Naive thymus-derived CD4-positive, alpha-beta T cell (primary cell): ENCODE results near the gene PRKCA. TPM values are rescaled to one million over a fixed set of nuclear protein-coding genes. Genes with fewer than 3 reads are reported as not detected.
A peak's percentile ranks its signal among the peaks of the same experiment; 100 is the strongest.

Experiments
- ATAC-seq: fragments of 150-1000 bp; cut with Tn5 transposase; 2 replicates; pipeline ENCODE4 v1.10.0; 2021; ENCODE audit warnings: mild to moderate bottlenecking, moderate library complexity
- CTCF ChIA-PET: fragments of 350-600 bp; sonication (Branson Sonifier 250); formaldehyde crosslinking; loops from one replicate; lab custom pipeline; 2021; ENCODE audit warnings: antibody characterized with exemption; lab: Charles Lee
- POLR2A ChIA-PET: fragments of 350-600 bp; sonication (Branson Sonifier 250); formaldehyde crosslinking; loops from one replicate; lab custom pipeline; 2021; ENCODE audit warnings: antibody characterized with exemption, inconsistent platforms; lab: Charles Lee
- DNase-seq, 9 donors: peaks; one replicate each; pipeline versions ENCODE4 v3.0.0 to v3.0.0-alpha.2; 2020 to 2022; ENCODE audit warnings: mixed read lengths in 1 of 9
- H3K27ac ChIP-seq: one replicate; pipeline ENCODE4 v1.7.0; 2013; ENCODE audit warnings: mild to moderate bottlenecking, low read depth, low read length, moderate library complexity
- H3K27me3 ChIP-seq, 2 donors: one replicate each; pipeline ENCODE4 v1.7.0; 2013; ENCODE audit warnings: low read length in 2 of 2, mild to moderate bottlenecking in 2 of 2, moderate library complexity in 2 of 2; ENCODE audit not compliant: control insufficient read depth in 2 of 2, insufficient read depth in 2 of 2
- H3K36me3 ChIP-seq, 3 experiments: 1 replicate in 2 of 3; 2 replicates in 1 of 3; pipeline ENCODE4 v1.7.0; 2013; ENCODE audit warnings: low read length in 3 of 3, mild to moderate bottlenecking in 3 of 3, moderate library complexity in 1 of 3; ENCODE audit not compliant: insufficient read depth in 3 of 3, control insufficient read depth in 2 of 3
- H3K4me1 ChIP-seq, 2 donors: one replicate each; pipeline ENCODE4 v1.7.0; 2013; ENCODE audit warnings: low read length in 2 of 2, mild to moderate bottlenecking in 2 of 2, moderate library complexity in 1 of 2; ENCODE audit not compliant: control insufficient read depth in 2 of 2, insufficient read depth in 2 of 2
- H3K4me3 ChIP-seq: 2 replicates; pipeline ENCODE4 v1.7.0; 2013; ENCODE audit warnings: mild to moderate bottlenecking, low read length
- H3K9me3 ChIP-seq, 3 experiments: 1 replicate in 2 of 3; 2 replicates in 1 of 3; pipeline ENCODE4 v1.7.0; 2013; ENCODE audit warnings: low read length in 3 of 3; ENCODE audit not compliant: control insufficient read depth in 2 of 3
- H3K27ac Mint-ChIP-seq, 9 donors: one replicate each; pipeline ENCODE4 v1.8.0; 2020 to 2022; ENCODE audit warnings: mixed read lengths in 9 of 9, mild to moderate bottlenecking in 8 of 9, moderate library complexity in 5 of 9, inconsistent platforms in 2 of 9
- H3K27me3 Mint-ChIP-seq, 5 donors: one replicate each; pipeline ENCODE4 v1.8.0; 2021 to 2022; ENCODE audit warnings: mixed read lengths in 5 of 5, mild to moderate bottlenecking in 1 of 5
- H3K36me3 Mint-ChIP-seq, 5 donors: one replicate each; pipeline ENCODE4 v1.8.0; 2020 to 2022; ENCODE audit warnings: mixed read lengths in 5 of 5, mild to moderate bottlenecking in 3 of 5, inconsistent platforms in 1 of 5
- H3K4me1 Mint-ChIP-seq, 7 donors: one replicate each; pipeline ENCODE4 v1.8.0; 2020 to 2022; ENCODE audit warnings: mixed read lengths in 7 of 7, mild to moderate bottlenecking in 3 of 7, inconsistent platforms in 1 of 7
- H3K4me3 Mint-ChIP-seq, 10 donors: one replicate each; pipeline ENCODE4 v1.8.0; 2020 to 2022; ENCODE audit warnings: mild to moderate bottlenecking in 10 of 10, mixed read lengths in 10 of 10, moderate library complexity in 6 of 10, inconsistent platforms in 2 of 10
- H3K9me3 Mint-ChIP-seq, 11 donors: one replicate each; pipeline ENCODE4 v1.8.0; 2020 to 2022; ENCODE audit warnings: mixed read lengths in 11 of 11, mild to moderate bottlenecking in 4 of 11, inconsistent platforms in 1 of 11, moderate library complexity in 1 of 11
- intact Hi-C, 2 donors: fragments of 100-400 bp; cut with micrococcal nuclease; formaldehyde crosslinking; loops; one replicate each; pipeline ENCODE4 v1.15.1; 2023
- polyA plus RNA-seq, 2 donors: library from polyadenylated mRNA; unstranded; fragments of 300-500 nt; fragmentation: Illumina TruSeq; gene quantifications; one replicate each; pipeline ENCODE4 v1.2.3, GENCODE V29; 2021
- total RNA-seq, 6 experiments: library from RNA in 5 of 6; stranded (reverse) in 5 of 6; gene quantifications; 1 replicate in 5 of 6; 2 replicates in 1 of 6; pipeline ENCODE4 v1.2.3 and lab custom pipeline; 2021 to 2026

Gene PRKCA
- total and polyA plus RNA-seq, 7 experiments from 2014 or later = 4.1 to 186 (median 122) TPM

GRCh38 chr17:66415366-66416206 lies 113.2 kb downstream of the PRKCA start:
- peak overlapping the region; percentile 2 for H3K4me3 ChIP-seq
- H3K27me3 Mint-ChIP-seq = no peaks in the 10 kb centered on the region
- H3K27ac Mint-ChIP-seq = peak overlapping the region; percentile 28 to 94 (median 72)
- H3K27ac ChIP-seq = no peak overlapping the region
- intact Hi-C loops = loop anchor here in 1 of 2 donors (1.0 kb wide), 2 partner anchors 8 to 11 kb away; no protein-coding TSS in a partner anchor
- peaks cover 0 to 54% of the 10 kb centered on the region in 2 donors for H3K4me1 ChIP-seq
- H3K27me3 ChIP-seq = no peaks in the 10 kb centered on the region
- no peaks in the 10 kb centered on the region for H3K9me3 ChIP-seq
- H3K4me1 Mint-ChIP-seq = peaks cover 27 to 87% (median 70%) of the 10 kb centered on the region in 7 donors
- H3K36me3 ChIP-seq = no peaks in the 10 kb centered on the region
- peaks cover 0 to 3% (median 0%) of the 10 kb centered on the region in 11 donors for H3K9me3 Mint-ChIP-seq
- DNase-seq (peak in 1 of 9 donors; percentile 29), ATAC-seq (no peak)
- ChIA-PET POLR2A (interaction anchor here (0.5 to 1.5 kb wide), 9 partner anchors 9 to 862 kb away, joined by 3 to 7 read pairs (median 4); no protein-coding TSS in a partner anchor), CTCF (interaction anchor here (0.6 to 1.4 kb wide), 4 partner anchors 11 to 214 kb away, joined by 3 to 7 read pairs (median 4); no protein-coding TSS in a partner anchor)
- H3K36me3 Mint-ChIP-seq = peaks cover 3 to 17% (median 6%) of the 10 kb centered on the region in 5 donors
- peak overlapping the region; percentile 20 to 80 (median 74) for H3K4me3 Mint-ChIP-seq

DNA sequence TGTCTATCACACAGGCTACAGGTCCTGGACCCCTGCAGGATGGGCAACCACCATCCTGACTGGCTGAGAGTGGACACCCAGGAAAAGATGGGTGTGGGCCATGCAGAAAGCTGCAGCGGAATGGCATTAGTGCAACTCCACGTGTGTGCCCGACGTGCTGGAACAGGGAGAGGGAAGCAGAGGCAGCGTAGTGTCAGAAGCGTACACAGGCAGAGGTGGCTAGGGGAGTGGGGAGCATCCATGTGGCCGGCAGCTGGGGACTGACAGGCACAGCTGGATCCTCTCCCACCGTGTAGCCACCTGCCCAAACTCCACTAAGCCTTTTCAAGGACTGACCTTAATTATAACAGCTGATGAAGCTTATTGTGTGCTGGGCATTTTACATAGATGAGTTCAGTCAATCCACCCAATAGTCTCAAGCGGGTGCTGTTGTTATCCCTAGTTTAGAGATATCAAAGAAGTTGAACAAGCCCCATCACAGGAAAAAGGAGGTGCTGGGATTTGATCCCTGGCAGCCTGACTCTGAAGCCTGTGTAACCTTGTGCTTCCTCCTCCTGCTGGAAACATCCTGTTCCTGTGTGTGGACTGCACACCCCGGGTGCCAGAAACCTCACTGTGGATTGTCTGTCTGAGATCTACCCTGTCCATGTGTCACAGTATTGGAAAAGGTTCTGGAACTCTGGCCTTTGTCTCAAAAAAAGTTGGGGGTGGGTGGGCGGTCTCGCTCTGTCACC lies 114.0 kb downstream of the PRKCA start:
- ChIA-PET POLR2A (interaction anchor here (0.7 to 1.4 kb wide), 5 partner anchors 10 to 1908 kb away, joined by 3 to 10 read pairs (median 4); no protein-coding TSS in a partner anchor), CTCF (interaction anchor here (0.6 to 1.3 kb wide), 2 partner anchors 11 to 114 kb away, joined by 3 to 4 read pairs; no protein-coding TSS in a partner anchor)
- Mint-ChIP-seq H3K36me3 (peaks cover 3 to 19% (median 6%) of the 10 kb centered on the region in 5 donors), H3K4me3 (peak overlapping the region in 6 of 10 donors; percentile 1 to 79 (median 36)), H3K27ac (peak overlapping the region in 7 of 9 donors; percentile 22 to 80 (median 57)), H3K9me3 (peaks cover 0 to 4% (median 0%) of the 10 kb centered on the region in 11 donors), H3K27me3 (no peaks in the 10 kb centered on the region), H3K4me1 (peaks cover 32 to 87% (median 71%) of the 10 kb centered on the region in 7 donors)
- intact Hi-C loops = no loop called here
- Histone ChIP-seq H3K4me1 (peaks cover 0 to 48% of the 10 kb centered on the region in 2 donors), H3K4me3 (no peak overlapping the region), H3K27me3 (no peaks in the 10 kb centered on the region), H3K27ac (no peak overlapping the region), H3K9me3 (no peaks in the 10 kb centered on the region), H3K36me3 (no peaks in the 10 kb centered on the region)
- DNase-seq (no peak), ATAC-seq (no peak)

GRCh38 chr17:66417300-66417719 lies 114.9 kb downstream of the PRKCA start:
- Histone ChIP-seq H3K9me3 (no peaks in the 10 kb centered on the region), H3K27me3 (no peaks in the 10 kb centered on the region), H3K36me3 (no peaks in the 10 kb centered on the region), H3K4me1 (peaks cover 0 to 45% of the 10 kb centered on the region in 2 donors), H3K4me3 (no peak overlapping the region), H3K27ac (no peak overlapping the region)
- H3K27ac Mint-ChIP-seq = peak overlapping the region in 4 of 9 donors; percentile 8 to 65 (median 42)
- H3K9me3 Mint-ChIP-seq = peaks cover 0 to 5% (median 0%) of the 10 kb centered on the region in 11 donors
- intact Hi-C loops = no loop called here
- POLR2A ChIA-PET = no interaction called here
- H3K36me3 Mint-ChIP-seq = peaks cover 3 to 25% (median 6%) of the 10 kb centered on the region in 5 donors
- H3K4me3 Mint-ChIP-seq = peak overlapping the region in 1 of 10 donors; percentile 15
- DNase-seq (no peak), ATAC-seq (no peak)
- peaks cover 37 to 92% (median 77%) of the 10 kb centered on the region in 7 donors for H3K4me1 Mint-ChIP-seq
- no peaks in the 10 kb centered on the region for H3K27me3 Mint-ChIP-seq
- CTCF ChIA-PET = interaction anchor here (0.6 kb wide), 1 partner anchor 115 kb away, joined by 3 read pairs; no protein-coding TSS in a partner anchor

DNA sequence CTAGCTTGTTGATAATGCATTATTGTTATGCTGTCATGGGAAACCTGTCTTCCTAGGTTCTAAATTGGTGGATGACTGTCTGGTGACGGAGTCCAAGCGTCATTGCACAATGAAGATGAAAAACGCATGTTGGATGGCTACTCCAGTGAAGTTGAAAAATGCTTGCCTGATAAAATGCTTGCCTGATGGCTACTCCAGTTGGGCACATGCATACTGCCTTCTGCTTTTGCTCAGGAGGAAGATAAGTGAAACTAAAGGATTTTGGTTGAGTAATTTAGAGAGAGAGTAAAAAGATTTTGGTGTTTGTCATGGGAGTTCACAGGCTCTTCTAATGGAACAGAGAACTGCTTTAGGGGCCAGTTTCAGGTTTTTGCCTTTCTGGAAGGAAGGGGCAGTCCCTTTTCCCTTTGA lies 118.6 kb downstream of the PRKCA start:
- ATAC-seq (no peak), DNase-seq (no peak)
- intact Hi-C loops = no loop called here
- no peak overlapping the region for H3K4me3 ChIP-seq
- no peaks in the 10 kb centered on the region for H3K36me3 ChIP-seq
- Mint-ChIP-seq H3K4me1 (peaks cover 35 to 92% (median 72%) of the 10 kb centered on the region in 7 donors), H3K9me3 (peaks cover 0 to 2% (median 0%) of the 10 kb centered on the region in 11 donors), H3K4me3 (peak overlapping the region in 2 of 10 donors; percentile 0 to 31), H3K27ac (peak overlapping the region in 7 of 9 donors; percentile 3 to 77 (median 47)), H3K27me3 (no peaks in the 10 kb centered on the region), H3K36me3 (peaks cover 0 to 19% (median 3%) of the 10 kb centered on the region in 5 donors)
- peaks cover 0 to 19% of the 10 kb centered on the region in 2 donors for H3K4me1 ChIP-seq
- ChIA-PET CTCF (interaction anchor here (1.1 kb wide), 1 partner anchor 11 kb away, joined by 3 read pairs; no protein-coding TSS in a partner anchor), POLR2A (interaction anchor here (0.6 kb wide), 1 partner anchor 131 kb away, joined by 4 read pairs; no protein-coding TSS in a partner anchor)
- H3K27me3 ChIP-seq = no peaks in the 10 kb centered on the region
- H3K9me3 ChIP-seq = no peaks in the 10 kb centered on the region
- H3K27ac ChIP-seq = no peak overlapping the region

- intact Hi-C loops = loop anchor here in 1 of 2 donors (2.0 kb wide), 1 partner anchor 19 kb away; no protein-coding TSS in a partner anchor
- POLR2A ChIA-PET = interaction anchor here (1.0 kb wide), 2 partner anchors 121 to 169 kb away, joined by 3 read pairs; no protein-coding TSS in a partner anchor
- no peaks in the 10 kb centered on the region for H3K27me3 ChIP-seq
Measured at GRCh38 chr17:66422186-66422585, 119.8 kb downstream of the PRKCA start.

More at GRCh38 chr17:66422186-66422585, 119.8 kb downstream of the PRKCA start:
- Mint-ChIP-seq H3K36me3 (peaks cover 0 to 21% (median 3%) of the 10 kb centered on the region in 5 donors), H3K27ac (peak overlapping the region in 6 of 9 donors; percentile 47 to 77 (median 57)), H3K27me3 (no peaks in the 10 kb centered on the region), H3K4me1 (peaks cover 39 to 89% (median 69%) of the 10 kb centered on the region in 7 donors), H3K9me3 (peaks cover 0 to 2% (median 0%) of the 10 kb centered on the region in 11 donors), H3K4me3 (peak overlapping the region in 3 of 10 donors; percentile 0 to 50 (median 8))
- Histone ChIP-seq H3K27ac (no peak overlapping the region), H3K4me1 (peaks cover 0 to 22% of the 10 kb centered on the region in 2 donors), H3K9me3 (no peaks in the 10 kb centered on the region), H3K36me3 (no peaks in the 10 kb centered on the region), H3K4me3 (no peak overlapping the region)
- no peak for DNase-seq
- CTCF ChIA-PET = interaction anchor here (0.6 kb wide), 2 partner anchors 25 to 175 kb away, joined by 3 to 4 read pairs; no protein-coding TSS in a partner anchor
- no peak for ATAC-seq
